NB4 (cell line): ENCODE data around the gene RAI14.

ENCODE experiments used
- DNase-seq: peaks from one replicate; pipeline ENCODE4 v3.0.0; 2010; ENCODE audit warnings: low read depth
- H3K4me3 ChIP-seq: one replicate; pipeline ENCODE4 v1.5.1; 2011; ENCODE audit warnings: mild to moderate bottlenecking, low read depth, low read length, moderate library complexity
- CTCF ChIP-seq: IDR thresholded peaks from one replicate; pipeline ENCODE4 v1.5.1; 2012; ENCODE audit warnings: low read depth, low read length
- MAX ChIP-seq: IDR thresholded peaks from 2 replicates; pipeline ENCODE4 v1.6.1; 2011; ENCODE audit warnings: low read depth, low read length
- MYC ChIP-seq: IDR thresholded peaks from 2 replicates; pipeline ENCODE4 v1.6.1; 2011; ENCODE audit warnings: low read depth, low read length
- POLR2A ChIP-seq: IDR thresholded peaks from 2 replicates; pipeline ENCODE4 v1.6.1; 2011; ENCODE audit warnings: mild to moderate bottlenecking; ENCODE audit not compliant: insufficient read length; ENCODE audit errors: extremely low read depth

Gene RAI14

GRCh38 chr5:34690301-34690700 lies 34.2 kb downstream of the RAI14 start:
- TF ChIP-seq MYC (no peak), CTCF (no peak), POLR2A (no peak), MAX (no peak)
- no peak for DNase-seq
- H3K4me3 ChIP-seq = no peak overlapping the region

- H3K4me3 ChIP-seq = no peak overlapping the region
- no peak for DNase-seq
- TF ChIP-seq MAX (no peak), MYC (no peak), POLR2A (no peak), CTCF (no peak)
Observed at GRCh38 chr5:34690898-34691297, 34.8 kb downstream of the RAI14 start.

- TF ChIP-seq POLR2A = no peak
- TF ChIP-seq MAX = no peak
- TF ChIP-seq CTCF = no peak
- TF ChIP-seq MYC = no peak
- no peak for DNase-seq
- H3K4me3 ChIP-seq = no peak overlapping the region
Observed at GRCh38 chr5:34691326-34691725, 35.2 kb downstream of the RAI14 start.

- no peak for TF ChIP-seq MYC
- no peak for TF ChIP-seq POLR2A
- no peak for TF ChIP-seq CTCF
- no peak for TF ChIP-seq MAX
- no peak overlapping the region for H3K4me3 ChIP-seq
- DNase-seq = no peak
Observed at GRCh38 chr5:34692786-34693185, 36.7 kb downstream of the RAI14 start.

- no peak overlapping the region for H3K4me3 ChIP-seq
- TF ChIP-seq CTCF (no peak), MAX (no peak), MYC (no peak), POLR2A (no peak)
- DNase-seq = no peak
Observed at GRCh38 chr5:34694012-34694411, 37.9 kb downstream of the RAI14 start.

GRCh38 chr5:34694685-34695084 lies 38.6 kb downstream of the RAI14 start:
- DNase-seq = no peak
- TF ChIP-seq CTCF = no peak
- no peak for TF ChIP-seq POLR2A
- no peak for TF ChIP-seq MYC
- TF ChIP-seq MAX = no peak
- H3K4me3 ChIP-seq = no peak overlapping the region
